Left ventricle myocardium superior (tissue), 1 donor: ENCODE measurements around the gene IL36B. TPM values are rescaled to one million over a fixed set of nuclear protein-coding genes. Genes with fewer than 3 reads are reported as not detected.

Source experiments
- ATAC-seq: fragments of 200-7000 bp; cut with Tn5 transposase; one replicate; pipeline ENCODE4 v1.9.1; 2020; ENCODE audit warnings: mild to moderate bottlenecking, moderate library complexity
- DNase-seq: peaks from one replicate; pipeline ENCODE4 v3.0.0-alpha.2; 2020
- intact Hi-C: fragments of 100-400 bp; cut with micrococcal nuclease; formaldehyde crosslinking; loops from one replicate; pipeline ENCODE4 v1.11.0; 2022
- total RNA-seq: library from RNA; stranded (reverse); fragmentation: NEBNext Ultra II Directional; extraction: Animal tissue kit (Norgen Biotek cat#: 25700); gene quantifications from one replicate; pipeline ENCODE4 v1.2.1, GENCODE V29; 2021
- donor health status: DM: no; HTN: yes; CAD: no; lungs with severe emphysema.

The IL36B gene
- total RNA-seq, 1 donor from 2014 or later, result not detected

- intact Hi-C loops, result no loop called here
- no peak for DNase-seq
- no peak for ATAC-seq
Measured at GRCh38 chr2:113077921-113078320, 25.3 kb upstream of the IL36B start.

GRCh38 chr2:113076954-113077669, 24.4 kb upstream of the IL36B start:
- no peak for ATAC-seq
- no peak for DNase-seq
- intact Hi-C loops, result no loop called here

DNA sequence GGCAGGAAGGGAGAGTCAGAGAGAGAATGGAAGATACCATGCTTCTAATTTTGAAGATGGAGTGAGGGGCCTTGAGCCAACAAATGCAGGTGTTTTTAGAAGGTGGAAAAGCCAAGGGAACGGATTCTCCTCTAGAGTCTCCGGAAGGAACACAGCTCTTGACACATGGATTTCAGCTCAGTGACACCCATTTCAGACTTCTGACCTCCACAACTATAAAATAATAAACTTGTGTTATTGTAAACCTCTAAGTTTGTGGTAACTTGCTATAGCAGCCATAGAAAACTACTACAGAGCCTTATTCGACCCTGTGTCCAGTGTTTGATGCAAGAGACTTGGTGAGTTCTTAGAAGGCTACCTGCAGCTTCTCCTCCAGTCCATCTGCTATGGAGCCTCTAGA, 22.9 kb upstream of the IL36B start:
- ATAC-seq, result no peak
- intact Hi-C loops, result no loop called here
- no peak for DNase-seq

- ATAC-seq, result no peak
Measured at GRCh38 chr2:113075030-113075429, 22.4 kb upstream of the IL36B start.

GRCh38 chr2:113073325-113073834, 20.7 kb upstream of the IL36B start:
- no peak for ATAC-seq
- no peak for DNase-seq
- intact Hi-C loops, result no loop called here

More at GRCh38 chr2:113075030-113075429, 22.4 kb upstream of the IL36B start:
- DNase-seq, result no peak
- intact Hi-C loops, result no loop called here

DNA sequence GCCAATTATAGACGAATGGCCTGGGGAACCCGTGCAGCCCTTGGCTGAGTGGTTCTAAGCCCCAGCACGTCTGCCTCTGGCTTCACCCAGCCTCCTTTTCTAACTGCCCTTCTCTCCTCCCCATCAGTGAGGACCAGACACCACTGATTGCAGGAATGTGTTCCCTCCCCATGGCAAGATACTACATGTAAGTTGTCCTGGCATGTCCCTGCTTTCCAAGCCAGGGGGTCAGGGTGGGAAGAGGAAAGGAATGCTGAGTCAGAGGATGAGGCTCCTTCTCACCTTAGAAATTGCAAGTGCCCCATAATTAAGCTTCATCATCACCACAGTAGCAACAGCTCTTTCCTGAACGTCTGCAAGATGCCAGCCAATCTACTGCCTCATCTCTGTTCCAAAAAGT, 19.9 kb upstream of the IL36B start:
- DNase-seq, result no peak
- intact Hi-C loops, result no loop called here
- no peak for ATAC-seq

DNA sequence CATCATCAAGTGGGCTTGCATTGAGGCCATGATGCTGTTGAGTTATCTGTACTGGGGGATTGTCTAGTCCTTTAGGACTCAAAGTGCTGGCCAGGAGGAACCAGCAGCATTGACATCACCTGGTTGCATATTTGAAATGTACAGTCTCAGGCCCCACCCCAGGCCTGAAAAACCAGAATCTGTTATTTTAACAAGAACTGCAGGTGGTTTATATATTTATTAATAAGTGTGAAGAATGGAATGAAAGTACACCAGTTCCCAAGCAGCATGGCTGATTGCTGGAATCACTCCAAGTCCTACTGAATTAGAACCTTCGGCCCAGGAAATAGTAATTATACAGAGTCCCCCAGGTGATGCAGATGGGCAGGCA, 17.9 kb upstream of the IL36B start:
- ATAC-seq (no peak), DNase-seq (no peak)
- intact Hi-C loops, result no loop called here

DNA sequence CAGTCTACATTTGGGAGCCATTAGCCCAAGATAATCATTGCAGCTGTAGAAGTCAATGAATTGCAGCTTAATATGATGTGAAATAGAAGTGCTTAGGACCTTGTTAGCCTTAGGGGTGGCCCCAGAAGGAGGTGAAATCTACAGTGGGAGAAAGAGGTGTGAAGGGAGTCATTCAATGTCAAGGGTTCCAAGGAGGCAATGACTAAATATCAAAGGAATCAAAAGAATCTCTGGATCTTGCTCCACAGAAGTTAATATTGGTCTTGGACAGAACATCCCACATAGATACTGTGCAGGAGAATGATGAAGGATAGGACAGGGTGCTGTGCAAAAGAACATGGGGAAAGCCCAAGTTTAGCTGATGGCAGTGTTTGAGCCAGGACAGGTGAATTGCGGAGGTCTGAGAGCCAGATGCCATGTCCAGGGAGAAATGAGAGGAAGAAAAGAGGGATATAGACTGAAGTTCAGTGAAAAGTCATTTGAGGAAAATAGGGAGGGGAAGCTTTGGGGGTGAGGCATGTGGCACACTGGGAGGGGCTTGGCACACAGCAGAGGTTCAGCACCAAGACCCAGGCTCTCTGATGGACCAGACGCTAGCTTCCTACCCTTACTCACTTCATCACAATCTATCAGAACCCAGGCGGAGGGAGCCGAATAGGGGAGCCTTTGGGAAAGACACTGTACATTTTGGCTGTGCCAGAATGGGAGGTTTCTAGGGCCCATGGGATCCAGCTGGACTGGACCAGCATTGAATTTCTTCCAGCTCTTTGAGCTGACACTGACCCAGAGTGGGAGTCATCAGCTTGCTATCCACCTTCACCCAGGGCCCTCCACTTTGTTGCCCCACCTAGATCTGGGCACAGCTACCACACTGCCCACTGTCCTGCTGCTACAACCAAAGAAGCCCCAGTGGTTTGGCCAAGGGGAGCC, 17.3 kb upstream of the IL36B start:
- intact Hi-C loops, result no loop called here
- DNase-seq (no peak), ATAC-seq (no peak)

DNA sequence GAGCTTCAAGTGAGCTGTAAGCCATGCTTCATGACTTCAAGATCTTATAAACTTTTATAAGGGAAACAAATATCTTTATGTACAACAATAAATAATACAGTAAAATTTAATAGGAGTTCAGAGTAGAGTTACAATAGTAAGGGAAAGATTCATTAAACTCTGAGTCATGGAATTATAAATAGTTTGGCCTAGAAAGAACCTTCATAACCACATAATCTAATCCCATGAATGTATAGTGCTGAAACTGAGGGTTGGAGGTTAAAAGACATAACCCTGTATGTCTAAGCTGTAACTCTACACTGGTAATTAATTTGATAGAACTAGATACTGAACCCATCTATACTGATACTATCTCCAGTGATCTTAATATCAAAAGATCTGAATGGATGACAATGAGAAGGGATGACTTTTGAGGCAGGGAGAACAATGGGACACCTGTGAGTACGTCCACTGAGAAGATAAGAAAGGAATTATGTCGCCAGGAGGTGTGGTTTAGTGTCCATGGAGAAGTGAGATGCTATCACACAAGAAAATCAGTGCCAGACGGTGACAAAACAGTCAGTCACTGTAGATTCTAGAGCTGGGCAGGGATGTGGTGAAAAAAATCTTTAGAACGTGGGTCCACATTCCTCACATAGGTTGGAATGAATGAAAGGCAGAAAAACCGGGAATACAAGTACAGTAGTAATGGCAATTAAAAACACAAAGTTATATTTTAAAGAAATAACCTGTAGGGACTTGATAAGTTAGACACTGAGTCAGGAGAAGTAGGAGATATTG, 16.2 kb upstream of the IL36B start:
- no peak for DNase-seq
- ATAC-seq, result no peak
- intact Hi-C loops, result no loop called here

DNA sequence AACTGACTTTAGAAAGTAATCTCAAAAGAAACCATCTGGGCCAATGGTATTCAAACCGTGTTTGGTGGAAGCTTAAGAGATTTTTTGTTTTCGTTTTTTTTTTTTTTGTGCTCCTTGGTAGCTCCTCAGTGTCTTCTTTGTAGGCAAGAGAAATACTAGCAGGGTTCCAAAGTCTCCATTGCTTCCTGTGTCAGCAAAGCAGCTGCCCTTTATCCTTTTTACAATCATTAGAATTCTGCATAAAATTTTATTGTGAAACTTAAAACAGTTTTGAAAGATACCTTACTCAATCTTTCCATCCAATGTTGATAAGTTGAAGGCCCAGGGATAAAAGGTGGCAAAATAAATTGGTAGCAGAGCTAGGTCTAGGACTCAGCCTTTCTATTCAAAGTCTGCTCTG, 15.6 kb upstream of the IL36B start:
- DNase-seq (no peak), ATAC-seq (no peak)
- intact Hi-C loops, result no loop called here

GRCh38 chr2:113067681-113068080, 15.0 kb upstream of the IL36B start, which contains the start of gene IL1F10:
TSS of gene IL1F10 (plus strand) at chr2:113067970. CDS start at chr2:113072739, 4,769 bp downstream.
- DNase-seq (no peak), ATAC-seq (no peak)
- intact Hi-C loops, result no loop called here

GRCh38 chr2:113064898-113065297, 12.2 kb upstream of the IL36B start:
- intact Hi-C loops, result no loop called here
- ATAC-seq (no peak), DNase-seq (no peak)

GRCh38 chr2:113064281-113064680, 11.6 kb upstream of the IL36B start:
- ATAC-seq, result no peak
- no peak for DNase-seq
- intact Hi-C loops, result no loop called here

DNA sequence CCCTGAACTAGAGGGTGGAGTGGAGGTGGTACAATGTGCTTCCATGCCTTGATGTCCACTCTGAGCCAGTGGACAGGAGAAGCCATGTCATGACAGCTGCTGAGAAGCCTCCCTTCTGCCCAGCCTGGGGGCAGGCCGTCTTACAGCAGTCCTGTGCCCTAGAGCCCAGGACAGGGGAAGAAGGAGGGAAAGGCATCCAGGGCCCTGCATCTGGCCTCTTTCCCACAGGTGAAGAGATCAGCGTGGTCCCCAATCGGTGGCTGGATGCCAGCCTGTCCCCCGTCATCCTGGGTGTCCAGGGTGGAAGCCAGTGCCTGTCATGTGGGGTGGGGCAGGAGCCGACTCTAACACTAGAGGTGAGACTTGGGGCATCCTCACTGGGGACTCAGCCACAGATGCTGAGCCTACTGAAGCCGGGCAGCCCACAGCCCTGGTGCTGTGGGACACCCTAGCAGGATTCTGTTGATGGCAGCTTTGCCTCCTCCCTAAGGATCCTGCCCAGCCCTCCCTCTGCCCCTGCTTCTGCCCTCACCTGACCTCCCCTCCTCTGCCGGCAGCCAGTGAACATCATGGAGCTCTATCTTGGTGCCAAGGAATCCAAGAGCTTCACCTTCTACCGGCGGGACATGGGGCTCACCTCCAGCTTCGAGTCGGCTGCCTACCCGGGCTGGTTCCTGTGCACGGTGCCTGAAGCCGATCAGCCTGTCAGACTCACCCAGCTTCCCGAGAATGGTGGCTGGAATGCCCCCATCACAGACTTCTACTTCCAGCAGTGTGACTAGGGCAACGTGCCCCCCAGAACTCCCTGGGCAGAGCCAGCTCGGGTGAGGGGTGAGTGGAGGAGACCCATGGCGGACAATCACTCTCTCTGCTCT, 9.5 kb upstream of the IL36B start:
- no peak for ATAC-seq

GRCh38 chr2:113061241-113061640, 8.6 kb upstream of the IL36B start:
- no peak for ATAC-seq
- intact Hi-C loops, result no loop called here
- no peak for DNase-seq

More for the DNA sequence above, 9.5 kb upstream of the IL36B start:
- intact Hi-C loops, result no loop called here
- DNase-seq, result no peak

GRCh38 chr2:113060796-113061195, 8.1 kb upstream of the IL36B start:
- no peak for ATAC-seq
- no peak for DNase-seq
- intact Hi-C loops, result no loop called here

GRCh38 chr2:113060396-113060795, 7.7 kb upstream of the IL36B start:
- ATAC-seq, result no peak
- DNase-seq, result no peak
- intact Hi-C loops, result no loop called here
